Bronchial epithelial cell (primary cell): ENCODE results near the gene ALS2CL. TPM values are rescaled to one million over a fixed set of nuclear protein-coding genes. Genes with fewer than 3 reads are reported as not detected.

Experiments used
- DNase-seq: peaks from one replicate; pipeline ENCODE4 v3.0.0-alpha.2; 2010; ENCODE audit warnings: low read depth
- FAIRE-seq: peaks from 2 replicates; lab custom pipeline; 2011; peaks lifted over from hg19 to GRCh38; lab: Jason Lieb, UNC
- H3K27me3 ChIP-seq: 2 replicates; pipeline ENCODE4 v1.5.1; 2011; ENCODE audit warnings: low read length; ENCODE audit not compliant: control insufficient read depth, insufficient read depth
- H3K36me3 ChIP-seq: 2 replicates; pipeline ENCODE4 v1.5.1; 2011; ENCODE audit warnings: low read length; ENCODE audit not compliant: control insufficient read depth, insufficient read depth
- H3K4me3 ChIP-seq: 2 replicates; pipeline ENCODE4 v1.5.1; 2011; ENCODE audit warnings: mild to moderate bottlenecking, low read depth, low read length, control low read depth
- total RNA-seq: library from RNA; depleted of rRNA; stranded (reverse); fragments of >200 nt; gene quantifications from 2 replicates; pipeline ENCODE4 v1.2.1, GENCODE V29; 2014
- TF ChIP-seq, protein P1 (sequence below): IDR thresholded peaks from 2 replicates; pipeline ENCODE4 v1.5.1; 2011; ENCODE audit warnings: mild to moderate bottlenecking, moderate library complexity, low read length, control low read depth, inconsistent platforms; ENCODE audit not compliant: insufficient read depth, severe bottlenecking

Gene ALS2CL
- total RNA-seq, 1 donor from 2014 or later, result 163 TPM

DNA sequence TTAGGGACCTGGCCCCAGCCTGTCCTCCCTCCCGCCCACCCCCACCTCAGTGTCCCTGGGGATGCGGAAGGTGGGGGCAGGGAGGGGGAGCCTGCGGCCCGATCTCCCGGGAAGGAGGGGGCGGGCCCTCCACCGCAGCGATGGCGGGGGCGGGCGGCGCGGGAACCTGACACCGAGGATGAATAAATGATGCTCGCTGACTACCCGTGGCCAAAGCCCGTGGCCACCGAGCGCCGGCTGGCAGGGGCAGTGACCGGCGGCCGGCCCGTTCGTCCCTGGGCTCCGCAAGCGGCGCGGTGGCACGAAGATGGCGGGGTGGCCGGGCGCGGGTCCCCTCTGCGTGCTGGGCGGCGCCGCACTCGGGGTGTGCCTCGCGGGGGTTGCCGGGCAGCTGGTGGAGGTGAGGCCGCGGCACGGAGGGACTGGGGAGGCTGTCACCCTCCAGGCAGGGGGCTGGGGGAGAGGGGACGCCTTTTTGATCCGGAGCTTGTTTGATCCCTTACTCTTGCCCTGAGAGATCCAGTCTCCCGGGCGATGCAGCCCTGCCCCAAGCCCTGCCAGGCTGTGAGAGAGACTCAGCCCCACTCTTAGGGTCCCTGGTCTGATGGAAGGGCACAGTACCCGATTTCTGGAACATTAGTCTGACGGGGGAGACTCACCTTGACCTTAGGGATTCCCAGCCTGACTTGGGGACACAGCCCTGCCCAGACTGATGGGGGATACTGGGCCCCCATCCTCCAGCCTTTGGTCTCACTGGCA lies 7.9 kb upstream of the ALS2CL start, which contains the start of gene TMIE:
Gene TMIE, plus strand, starts transcription at position 212 of the 759 bp plus-strand sequence. Its CDS starts 96 bp downstream, at position 308.
- Histone ChIP-seq H3K4me3 (no peak within 1 kb of the TSS), H3K36me3 (no peaks in the 10 kb centered on the region), H3K27me3 (peaks cover 6% of the 10 kb centered on the region)
- no peak for FAIRE-seq
- no peak for DNase-seq
- TF ChIP-seq, protein P1, sequence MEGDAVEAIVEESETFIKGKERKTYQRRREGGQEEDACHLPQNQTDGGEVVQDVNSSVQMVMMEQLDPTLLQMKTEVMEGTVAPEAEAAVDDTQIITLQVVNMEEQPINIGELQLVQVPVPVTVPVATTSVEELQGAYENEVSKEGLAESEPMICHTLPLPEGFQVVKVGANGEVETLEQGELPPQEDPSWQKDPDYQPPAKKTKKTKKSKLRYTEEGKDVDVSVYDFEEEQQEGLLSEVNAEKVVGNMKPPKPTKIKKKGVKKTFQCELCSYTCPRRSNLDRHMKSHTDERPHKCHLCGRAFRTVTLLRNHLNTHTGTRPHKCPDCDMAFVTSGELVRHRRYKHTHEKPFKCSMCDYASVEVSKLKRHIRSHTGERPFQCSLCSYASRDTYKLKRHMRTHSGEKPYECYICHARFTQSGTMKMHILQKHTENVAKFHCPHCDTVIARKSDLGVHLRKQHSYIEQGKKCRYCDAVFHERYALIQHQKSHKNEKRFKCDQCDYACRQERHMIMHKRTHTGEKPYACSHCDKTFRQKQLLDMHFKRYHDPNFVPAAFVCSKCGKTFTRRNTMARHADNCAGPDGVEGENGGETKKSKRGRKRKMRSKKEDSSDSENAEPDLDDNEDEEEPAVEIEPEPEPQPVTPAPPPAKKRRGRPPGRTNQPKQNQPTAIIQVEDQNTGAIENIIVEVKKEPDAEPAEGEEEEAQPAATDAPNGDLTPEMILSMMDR, result no peak

DNA sequence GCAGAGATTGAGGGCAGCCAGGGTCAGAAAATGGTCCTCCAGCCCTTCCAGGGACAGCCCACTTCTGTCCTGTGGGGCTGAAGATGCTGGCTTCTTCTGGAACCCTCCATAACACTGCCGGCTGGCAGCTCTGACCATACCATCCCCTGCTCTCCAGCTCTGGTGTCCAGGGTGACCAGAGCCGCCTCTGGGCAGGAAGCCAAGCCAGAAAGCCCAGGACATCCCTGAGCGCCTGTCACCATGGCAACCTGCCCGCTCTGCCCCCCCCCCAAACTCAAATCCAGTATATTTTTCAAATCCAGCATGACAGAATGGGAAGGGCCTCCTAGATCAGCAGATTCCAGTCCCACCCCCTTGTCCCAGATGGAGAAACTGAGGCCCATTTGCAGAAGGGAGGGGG lies 7.3 kb upstream of the ALS2CL start:
- Histone ChIP-seq H3K4me3 (no peak overlapping the region), H3K27me3 (peaks cover 6% of the 10 kb centered on the region), H3K36me3 (no peaks in the 10 kb centered on the region)
- DNase-seq (no peak), FAIRE-seq (no peak)
- TF ChIP-seq, protein P1, result no peak

DNA sequence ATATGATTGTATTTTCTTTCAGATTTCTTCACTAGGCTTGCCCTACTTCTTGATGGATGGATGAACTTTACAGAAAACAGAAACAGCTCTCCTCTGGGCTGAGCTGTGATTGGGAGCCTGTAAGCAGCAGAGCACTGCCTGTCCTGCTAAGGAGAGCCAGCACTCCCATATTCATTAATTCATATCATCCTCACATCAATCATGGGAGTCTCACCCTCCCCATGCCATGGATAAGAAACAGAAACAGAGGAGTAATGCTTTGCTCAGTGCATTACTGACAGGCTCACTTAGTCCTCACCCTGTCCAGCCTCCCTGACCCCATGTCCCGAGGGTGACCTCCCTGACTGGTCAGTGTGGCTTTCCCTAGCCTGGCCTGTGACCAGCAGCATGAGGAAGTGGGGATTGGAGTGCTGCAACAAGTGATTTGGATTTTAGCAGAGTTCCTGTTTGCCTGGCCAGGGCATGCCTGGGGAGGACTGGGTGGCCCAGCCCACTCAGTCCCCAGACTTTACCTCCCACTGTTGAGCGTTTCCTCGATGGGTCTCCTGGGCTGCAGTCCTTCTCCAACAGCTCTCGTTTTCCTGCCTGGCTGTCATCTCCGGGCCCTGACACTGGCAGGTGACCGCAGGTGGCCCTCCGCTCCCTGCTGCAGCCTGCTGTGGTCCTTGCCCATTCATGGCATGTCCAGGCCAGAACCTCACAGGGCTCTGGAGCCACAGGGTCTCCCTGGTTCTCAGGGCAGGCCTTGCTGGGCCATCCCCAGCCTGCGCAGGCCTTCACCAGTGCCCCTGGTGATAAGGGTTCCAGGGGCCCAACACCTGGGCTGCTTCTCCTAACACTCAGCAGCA lies 6.4 kb upstream of the ALS2CL start:
- Histone ChIP-seq H3K27me3 (peaks cover 6% of the 10 kb centered on the region), H3K4me3 (no peak overlapping the region), H3K36me3 (no peaks in the 10 kb centered on the region)
- DNase-seq (no peak), FAIRE-seq (peak; percentile 28)
- TF ChIP-seq, protein P1, result no peak

GRCh38 chr3:46695962-46696894 lies 2.7 kb upstream of the ALS2CL start:
- Histone ChIP-seq H3K36me3 (peaks cover 3% of the 10 kb centered on the region), H3K27me3 (peaks cover 2% of the 10 kb centered on the region), H3K4me3 (no peak overlapping the region)
- DNase-seq (peak; percentile 79), FAIRE-seq (peak; percentile 96)
- TF ChIP-seq, protein P1, result no peak

GRCh38 chr3:46695177-46695961 lies 1.9 kb upstream of the ALS2CL start:
- TF ChIP-seq, protein P1, result peak; percentile 42

More at GRCh38 chr3:46695177-46695961, 1.9 kb upstream of the ALS2CL start:
- no peaks in the 10 kb centered on the region for H3K27me3 ChIP-seq
- FAIRE-seq (no peak), DNase-seq (peak; percentile 66)
- no peak overlapping the region for H3K4me3 ChIP-seq
- peaks cover 5% of the 10 kb centered on the region for H3K36me3 ChIP-seq
